ENCODE data around the gene SMIM5. TPM values are rescaled to one million over a fixed set of nuclear protein-coding genes. Genes with fewer than 3 reads are reported as not detected.
"Not testable (repeated sequence)": the region's sequence is repeated elsewhere in the genome, so short reads cannot be mapped to it uniquely, and the experiment has no call there.

Gene SMIM5
- total and polyA plus RNA-seq, 4 donors: 2.1 to 5.8 (median 2.8) TPM

- Histone ChIP-seq H3K27ac (ENCODE audit: low read depth, low read length) (no peak overlapping the region), H3K27me3 (ENCODE audit: control insufficient read depth, insufficient read depth, low read length) (no peaks in the 10 kb centered on the region), H3K4me1 (ENCODE audit: control insufficient read depth, insufficient read depth, low read length) (peaks cover 33% of the 10 kb centered on the region), H3K4me3 (ENCODE audit: low read depth, low read length) (no peak overlapping the region), H3K36me3 (ENCODE audit: control insufficient read depth, insufficient read depth, low read length) (peaks cover 29% of the 10 kb centered on the region), H3K9me3 (ENCODE audit: control insufficient read depth, insufficient read depth, low read length) (no peaks in the 10 kb centered on the region)
- 97% methylated on average over 6 of the region's 7 CpGs for WGBS (ENCODE audit: insufficient coverage)
- DNase-seq (ENCODE audit: low read depth in 4 of 6, low spot score in 6 of 6): no peak
These were observed 41.4 kb upstream of the SMIM5 start for GRCh38 chr17:75591722-75592302.

DNA sequence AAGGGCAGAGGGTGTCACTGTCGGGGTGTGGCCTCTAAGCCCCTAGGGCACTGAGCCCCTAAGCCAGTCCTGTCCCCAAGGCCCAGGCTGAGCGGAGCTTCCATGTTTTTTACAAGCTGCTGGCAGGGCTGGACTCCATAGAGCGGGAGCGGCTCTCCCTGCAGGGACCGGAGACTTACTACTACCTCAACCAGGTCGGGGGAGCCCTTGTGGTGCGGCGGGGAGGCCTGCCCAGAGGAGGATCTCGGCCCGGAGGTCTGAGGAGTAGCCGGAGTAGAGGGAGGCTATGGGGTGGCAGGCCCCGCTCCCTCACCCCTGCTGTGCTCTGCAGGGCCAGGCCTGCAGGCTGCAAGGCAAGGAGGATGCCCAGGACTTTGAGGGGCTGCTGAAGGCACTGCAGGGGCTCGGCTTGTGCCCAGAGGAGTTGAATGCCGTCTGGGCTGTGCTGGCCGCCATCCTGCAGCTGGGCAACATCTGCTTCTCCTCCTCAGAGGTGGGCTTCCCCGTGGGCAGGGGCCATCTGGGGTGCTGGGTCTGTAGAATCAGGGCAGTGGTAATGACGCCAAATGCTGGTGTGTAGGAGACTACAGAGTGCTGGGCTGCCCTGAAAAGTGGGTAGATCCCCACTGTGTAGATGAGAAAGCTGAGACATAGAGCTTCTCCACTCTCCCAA lies 40.8 kb upstream of the SMIM5 start:
- no peaks in the 10 kb centered on the region for H3K9me3 ChIP-seq (ENCODE audit: control insufficient read depth, insufficient read depth, low read length)
- DNase-seq (ENCODE audit: low read depth in 4 of 6, low spot score in 6 of 6): no peak
- H3K4me3 ChIP-seq (ENCODE audit: low read depth, low read length): no peak overlapping the region
- H3K4me1 ChIP-seq (ENCODE audit: control insufficient read depth, insufficient read depth, low read length): peaks cover 27% of the 10 kb centered on the region
- H3K27me3 ChIP-seq (ENCODE audit: control insufficient read depth, insufficient read depth, low read length): no peaks in the 10 kb centered on the region
- WGBS (ENCODE audit: insufficient coverage): 85% methylated on average over 10 of the region's 17 CpGs
- peaks cover 29% of the 10 kb centered on the region for H3K36me3 ChIP-seq (ENCODE audit: control insufficient read depth, insufficient read depth, low read length)
- no peak overlapping the region for H3K27ac ChIP-seq (ENCODE audit: low read depth, low read length)

DNA sequence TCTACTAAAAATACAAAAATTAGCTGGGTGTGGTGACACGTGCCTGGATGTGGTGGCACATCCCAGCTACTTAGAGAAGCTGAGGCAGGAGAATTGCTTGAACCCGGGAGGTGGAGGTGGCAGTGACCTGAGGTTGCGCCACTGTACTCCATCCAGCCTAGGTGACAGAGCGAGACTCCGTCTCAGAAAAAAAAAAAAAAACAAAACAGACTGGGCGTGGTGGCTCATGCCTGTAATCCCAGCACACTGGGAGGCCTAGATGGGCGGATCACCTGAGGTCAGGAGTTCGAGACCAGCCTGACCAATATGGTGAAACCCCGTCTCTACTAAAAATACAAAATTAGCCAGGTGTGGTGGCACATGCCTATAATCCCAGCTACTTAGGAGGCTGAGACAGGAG lies 39.8 kb upstream of the SMIM5 start:
- not testable (repeated sequence) for DNase-seq (ENCODE audit: low read depth in 4 of 6, low spot score in 6 of 6); H3K27me3 ChIP-seq (ENCODE audit: control insufficient read depth, insufficient read depth, low read length); H3K27ac ChIP-seq (ENCODE audit: low read depth, low read length); H3K9me3 ChIP-seq (ENCODE audit: control insufficient read depth, insufficient read depth, low read length); H3K4me3 ChIP-seq (ENCODE audit: low read depth, low read length)
- 87% methylated on average over 6 of the region's 9 CpGs for WGBS (ENCODE audit: insufficient coverage)
- H3K4me1 ChIP-seq (ENCODE audit: control insufficient read depth, insufficient read depth, low read length): peaks cover 19% of the 10 kb centered on the region
- H3K36me3 ChIP-seq (ENCODE audit: control insufficient read depth, insufficient read depth, low read length): peaks cover 29% of the 10 kb centered on the region

GRCh38 chr17:75594499-75595283 lies 38.5 kb upstream of the SMIM5 start:
- Histone ChIP-seq H3K36me3 (ENCODE audit: control insufficient read depth, insufficient read depth, low read length) (peaks cover 29% of the 10 kb centered on the region), H3K4me1 (ENCODE audit: control insufficient read depth, insufficient read depth, low read length) (peaks cover 12% of the 10 kb centered on the region), H3K27me3 (ENCODE audit: control insufficient read depth, insufficient read depth, low read length) (no peaks in the 10 kb centered on the region), H3K9me3 (ENCODE audit: control insufficient read depth, insufficient read depth, low read length) (no peaks in the 10 kb centered on the region), H3K27ac (ENCODE audit: low read depth, low read length) (no peak overlapping the region), H3K4me3 (ENCODE audit: low read depth, low read length) (no peak overlapping the region)
- DNase-seq (ENCODE audit: low read depth in 4 of 6, low spot score in 6 of 6): no peak
- 74% methylated on average over 27 of the region's 28 CpGs for WGBS (ENCODE audit: insufficient coverage)

- Histone ChIP-seq H3K4me1 (ENCODE audit: control insufficient read depth, insufficient read depth, low read length) (peaks cover 4% of the 10 kb centered on the region), H3K27ac (ENCODE audit: low read depth, low read length) (no peak overlapping the region), H3K27me3 (ENCODE audit: control insufficient read depth, insufficient read depth, low read length) (no peaks in the 10 kb centered on the region), H3K4me3 (ENCODE audit: low read depth, low read length) (no peak overlapping the region), H3K36me3 (ENCODE audit: control insufficient read depth, insufficient read depth, low read length) (peaks cover 26% of the 10 kb centered on the region), H3K9me3 (ENCODE audit: control insufficient read depth, insufficient read depth, low read length) (no peaks in the 10 kb centered on the region)
- WGBS (ENCODE audit: insufficient coverage): 75% methylated on average over 11 of the region's 13 CpGs
- DNase-seq (ENCODE audit: low read depth in 4 of 6, low spot score in 6 of 6): no peak
These were observed 37.8 kb upstream of the SMIM5 start for GRCh38 chr17:75595284-75595919.

GRCh38 chr17:75595920-75596313 lies 37.3 kb upstream of the SMIM5 start:
- WGBS (ENCODE audit: insufficient coverage): 74% methylated on average over 6 of the region's 6 CpGs

GRCh38 chr17:75596320-75597087 lies 36.7 kb upstream of the SMIM5 start:
- H3K4me3 ChIP-seq (ENCODE audit: low read depth, low read length): no peak overlapping the region
- H3K9me3 ChIP-seq (ENCODE audit: control insufficient read depth, insufficient read depth, low read length): no peaks in the 10 kb centered on the region
- no peaks in the 10 kb centered on the region for H3K4me1 ChIP-seq (ENCODE audit: control insufficient read depth, insufficient read depth, low read length)
- peaks cover 18% of the 10 kb centered on the region for H3K36me3 ChIP-seq (ENCODE audit: control insufficient read depth, insufficient read depth, low read length)
- no peaks in the 10 kb centered on the region for H3K27me3 ChIP-seq (ENCODE audit: control insufficient read depth, insufficient read depth, low read length)
- 86% methylated on average over 16 of the region's 17 CpGs for WGBS (ENCODE audit: insufficient coverage)
- DNase-seq (ENCODE audit: low read depth in 4 of 6, low spot score in 6 of 6): no peak
- H3K27ac ChIP-seq (ENCODE audit: low read depth, low read length): no peak overlapping the region

More at GRCh38 chr17:75595920-75596313, 37.3 kb upstream of the SMIM5 start:
- H3K27me3 ChIP-seq (ENCODE audit: control insufficient read depth, insufficient read depth, low read length): no peaks in the 10 kb centered on the region
- peaks cover 21% of the 10 kb centered on the region for H3K36me3 ChIP-seq (ENCODE audit: control insufficient read depth, insufficient read depth, low read length)
- H3K9me3 ChIP-seq (ENCODE audit: control insufficient read depth, insufficient read depth, low read length): no peaks in the 10 kb centered on the region
- H3K4me3 ChIP-seq (ENCODE audit: low read depth, low read length): no peak overlapping the region
- H3K27ac ChIP-seq (ENCODE audit: low read depth, low read length): no peak overlapping the region
- DNase-seq (ENCODE audit: low read depth in 4 of 6, low spot score in 6 of 6): no peak
- H3K4me1 ChIP-seq (ENCODE audit: control insufficient read depth, insufficient read depth, low read length): no peaks in the 10 kb centered on the region

- DNase-seq (ENCODE audit: low read depth in 4 of 6, low spot score in 6 of 6): no peak
- Histone ChIP-seq H3K9me3 (ENCODE audit: control insufficient read depth, insufficient read depth, low read length) (no peaks in the 10 kb centered on the region), H3K27ac (ENCODE audit: low read depth, low read length) (no peak overlapping the region), H3K36me3 (ENCODE audit: control insufficient read depth, insufficient read depth, low read length) (peaks cover 13% of the 10 kb centered on the region), H3K4me3 (ENCODE audit: low read depth, low read length) (no peak overlapping the region), H3K4me1 (ENCODE audit: control insufficient read depth, insufficient read depth, low read length) (no peaks in the 10 kb centered on the region), H3K27me3 (ENCODE audit: control insufficient read depth, insufficient read depth, low read length) (no peaks in the 10 kb centered on the region)
- 51% methylated on average over 18 of the region's 28 CpGs for WGBS (ENCODE audit: insufficient coverage)
These were observed 31.9 kb upstream of the SMIM5 start for GRCh38 chr17:75601057-75601987.

Measured in spinal cord (tissue), 10 donors.